GM21515 (cell line): ENCODE results near the gene MXI1.

Source experiments
- ATAC-seq: cut with Tn5 transposase; IDR thresholded peaks from one replicate; pipeline ENCODE4 v1.9.1; 2021; ENCODE audit not compliant: unreplicated experiment

The MXI1 gene

GRCh38 chr10:110207011-110207804, at the start of gene MXI1:
Gene MXI1, plus strand, starts transcription at chr10:110207605. Its CDS starts 204 bp downstream, at chr10:110207809.
- ATAC-seq = peak; percentile 59

GRCh38 chr10:110158051-110159005, 49.1 kb upstream of the MXI1 start:
- no peak for ATAC-seq

- ATAC-seq = no peak
Observed at GRCh38 chr10:110160081-110160480, 47.3 kb upstream of the MXI1 start.

- ATAC-seq = no peak
Observed at GRCh38 chr10:110160522-110160921, 46.9 kb upstream of the MXI1 start.

- no peak for ATAC-seq
Observed at GRCh38 chr10:110162741-110163145, 44.7 kb upstream of the MXI1 start.

GRCh38 chr10:110163192-110163773, 44.1 kb upstream of the MXI1 start:
- ATAC-seq = no peak

- no peak for ATAC-seq
Observed at GRCh38 chr10:110163841-110164240, 43.6 kb upstream of the MXI1 start.

GRCh38 chr10:110165239-110165638, 42.2 kb upstream of the MXI1 start:
- no peak for ATAC-seq

- no peak for ATAC-seq
Observed at GRCh38 chr10:110167149-110167548, 40.3 kb upstream of the MXI1 start.

GRCh38 chr10:110168601-110169481, 38.6 kb upstream of the MXI1 start:
- ATAC-seq = no peak

- ATAC-seq = no peak
Observed at GRCh38 chr10:110169586-110169985, 37.8 kb upstream of the MXI1 start.

- ATAC-seq = no peak
Observed at GRCh38 chr10:110170142-110170971, 37.0 kb upstream of the MXI1 start.

GRCh38 chr10:110171032-110171431, 36.4 kb upstream of the MXI1 start:
- no peak for ATAC-seq

GRCh38 chr10:110172155-110172554, 35.2 kb upstream of the MXI1 start:
- ATAC-seq = no peak

GRCh38 chr10:110174201-110174600, 33.2 kb upstream of the MXI1 start:
- no peak for ATAC-seq

GRCh38 chr10:110174816-110175215, 32.6 kb upstream of the MXI1 start:
- no peak for ATAC-seq

GRCh38 chr10:110175406-110175805, 32.0 kb upstream of the MXI1 start:
- ATAC-seq = no peak

GRCh38 chr10:110176141-110177030, 31.0 kb upstream of the MXI1 start:
- ATAC-seq = no peak

- ATAC-seq = no peak
Observed at GRCh38 chr10:110179220-110179619, 28.2 kb upstream of the MXI1 start.
